GM21619 (cell line): ENCODE data around the gene PHGDH.
"Not testable (repeated sequence)": the region's sequence is repeated elsewhere in the genome, so short reads cannot be mapped to it uniquely, and the experiment has no call there.

Experiments
- ATAC-seq: cut with Tn5 transposase; IDR thresholded peaks from one replicate; pipeline ENCODE4 v1.9.1; 2021; ENCODE audit not compliant: unreplicated experiment

Gene PHGDH

GRCh38 chr1:119786473-119787050, 74.8 kb downstream of the PHGDH start:
- not testable (repeated sequence) for ATAC-seq

DNA sequence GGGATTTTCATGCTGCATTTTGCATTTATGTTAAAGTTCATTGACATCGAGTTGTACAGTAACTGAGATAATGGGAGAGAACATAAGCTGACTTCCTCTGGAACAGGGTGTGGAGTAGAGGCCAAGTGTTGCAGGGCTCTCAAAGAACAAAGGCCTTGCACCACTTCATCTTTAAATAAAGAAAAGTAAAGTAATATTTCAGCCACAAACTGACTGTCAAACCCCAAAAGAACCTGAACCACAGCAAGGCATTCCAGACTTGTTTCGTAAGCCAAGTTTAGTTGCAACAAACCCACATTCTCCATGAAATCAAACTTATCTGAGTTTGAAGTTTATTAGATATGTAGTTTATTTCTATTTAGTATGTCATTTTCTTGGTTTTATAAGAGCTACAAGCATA, 76.0 kb downstream of the PHGDH start:
- no peak for ATAC-seq

DNA sequence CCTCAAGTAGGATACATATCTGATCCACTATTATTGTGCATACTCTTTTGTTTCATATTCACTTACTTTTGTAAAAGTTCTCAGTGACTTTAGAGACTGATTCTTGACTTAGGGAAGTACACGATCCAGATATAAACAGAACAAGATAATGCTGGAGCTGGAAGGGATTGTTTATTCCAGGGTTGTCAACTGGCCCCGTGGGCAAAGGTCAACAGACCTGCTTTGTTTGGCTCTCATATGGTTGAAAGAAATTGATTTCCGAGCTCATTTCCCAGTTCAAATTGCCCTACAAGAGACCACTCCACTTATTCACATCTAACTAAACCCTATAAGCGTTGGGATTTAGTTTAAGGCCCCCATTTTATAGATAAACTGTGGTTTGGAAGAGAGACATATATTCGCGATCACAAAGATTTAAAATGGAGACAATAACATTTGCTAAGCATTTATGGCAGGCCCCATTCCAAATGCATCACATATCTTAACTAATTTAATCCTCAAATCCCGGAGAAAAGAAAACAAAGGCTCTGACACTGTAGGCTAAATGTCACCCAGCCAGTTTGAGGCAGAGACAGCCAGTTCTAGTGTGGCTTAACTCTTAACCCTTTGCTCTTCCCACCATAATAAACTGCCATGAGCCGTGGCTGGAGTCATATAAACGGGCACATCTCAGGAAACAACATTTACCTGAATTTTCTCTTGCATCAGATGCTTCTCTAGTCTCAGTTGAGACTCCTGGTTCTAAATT, 78.9 kb downstream of the PHGDH start:
- ATAC-seq: no peak

DNA sequence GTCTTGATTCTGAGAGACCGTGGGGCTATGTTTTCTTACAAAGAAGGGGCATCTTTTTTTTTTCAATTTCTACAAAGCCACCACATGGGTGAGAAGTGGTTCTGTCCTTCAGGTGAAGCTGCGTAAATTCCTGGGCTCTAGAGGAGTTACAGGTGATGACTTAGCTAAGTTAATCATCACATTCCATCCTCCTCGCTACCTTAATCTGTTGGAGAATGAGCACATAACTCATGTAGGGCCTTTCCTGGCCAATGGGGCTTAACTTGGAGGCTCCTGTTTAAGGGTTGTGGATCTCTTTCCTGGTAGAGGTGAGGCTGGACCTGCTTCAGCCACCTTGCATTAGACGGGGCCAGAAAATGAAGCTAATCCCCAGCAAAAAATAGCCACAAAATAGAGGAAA, 79.6 kb downstream of the PHGDH start:
- no peak for ATAC-seq
